Activated CD4-positive, alpha-beta T cell treated with anti-CD3 and anti-CD28 coated beads, Interleukin-2, amount 50 U/mL, for 1 hour (primary cell): Measurements from ENCODE around the gene MAGI2.

Experiments used
- DNase-seq: peaks from one replicate; pipeline ENCODE4 v3.0.0-alpha.2; 2020

The MAGI2 gene

DNA sequence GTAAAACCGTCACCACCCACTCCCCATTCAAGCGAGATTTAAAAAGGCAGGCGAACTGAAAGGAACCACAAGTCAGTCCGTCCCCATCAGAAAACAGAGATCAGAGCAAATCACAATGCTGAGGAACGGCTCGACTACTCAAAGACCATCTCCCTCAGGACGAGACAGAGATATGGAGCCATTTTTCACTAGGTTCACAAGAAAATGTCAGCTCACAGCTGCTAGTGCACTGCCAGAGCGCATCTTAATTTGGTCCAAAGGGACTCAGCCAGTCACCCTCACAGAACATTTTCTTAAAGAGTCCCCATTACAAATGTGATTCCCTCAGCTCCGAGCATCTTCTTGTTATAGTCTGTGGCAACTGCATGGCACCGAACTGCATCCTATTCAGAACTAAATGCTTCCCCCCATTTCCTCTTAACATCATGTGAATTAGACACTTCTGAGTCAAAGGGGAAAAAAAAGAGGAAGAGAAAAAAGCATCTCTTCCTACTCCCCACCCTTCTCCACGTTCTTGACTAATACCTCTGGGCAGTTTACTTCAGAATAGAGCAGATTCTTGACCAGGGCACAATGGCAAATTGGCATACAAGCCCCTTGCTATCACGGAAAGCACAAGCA, 683.9 kb downstream of the MAGI2 start:
- no peak for DNase-seq

GRCh38 chr7:78768859-78769258, 684.6 kb downstream of the MAGI2 start:
- DNase-seq = no peak

DNA sequence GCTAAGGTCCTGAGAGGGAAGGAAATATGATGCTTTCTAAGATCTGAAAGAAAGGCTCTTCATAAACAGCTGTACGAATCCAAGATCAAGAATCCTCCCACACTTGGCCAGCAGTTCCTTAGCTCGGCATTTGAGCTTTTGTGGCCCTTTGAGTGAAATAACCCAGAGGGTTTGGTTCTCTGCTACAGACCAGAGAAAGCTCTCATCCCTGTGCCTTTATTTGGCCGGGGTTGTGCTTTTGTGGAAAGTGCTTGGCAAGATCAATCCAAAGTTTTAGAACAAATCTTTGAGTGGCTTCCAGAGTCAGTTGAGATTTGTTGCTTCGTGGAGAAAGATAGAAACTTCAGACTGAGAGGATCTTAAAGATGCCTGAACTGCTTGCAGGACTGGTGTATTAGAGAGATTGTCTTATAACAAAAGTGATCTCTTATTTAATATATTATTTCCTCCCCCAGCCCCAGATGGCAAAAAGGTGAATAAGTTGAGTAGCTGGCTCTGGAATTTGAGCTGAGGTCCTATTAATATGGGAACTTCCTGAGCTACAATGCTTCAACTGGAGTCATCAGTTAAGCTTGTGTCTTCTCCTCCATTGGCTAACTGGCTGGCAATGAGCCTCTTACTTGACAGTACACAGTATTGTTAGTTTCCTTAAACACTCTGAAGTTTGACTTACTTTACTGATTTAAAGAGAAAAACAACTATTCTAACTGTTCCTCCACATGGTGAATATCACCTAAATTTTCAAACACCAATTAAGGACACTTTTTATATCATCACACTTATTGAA, 687.3 kb downstream of the MAGI2 start:
- no peak for DNase-seq

GRCh38 chr7:78764571-78764970, 688.9 kb downstream of the MAGI2 start:
- no peak for DNase-seq

DNA sequence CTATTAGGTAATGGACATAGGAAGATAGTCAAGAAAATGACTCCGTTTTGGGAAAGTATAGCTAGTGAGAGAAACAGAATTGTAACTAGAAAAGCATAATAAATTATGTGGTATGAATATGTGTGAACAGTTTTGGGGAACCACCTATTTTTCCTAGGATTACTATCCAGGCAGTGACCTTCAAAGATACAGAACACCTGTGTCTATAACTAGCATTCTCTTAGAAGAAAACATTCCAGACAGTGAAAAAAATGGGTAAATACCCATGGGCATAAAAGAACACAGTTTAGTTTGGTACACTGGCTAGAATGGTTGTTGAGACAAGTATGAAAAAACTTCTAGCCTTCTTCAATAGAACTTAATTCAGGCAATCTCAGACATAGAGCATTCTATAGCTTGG, 690.8 kb downstream of the MAGI2 start:
- DNase-seq = no peak

DNA sequence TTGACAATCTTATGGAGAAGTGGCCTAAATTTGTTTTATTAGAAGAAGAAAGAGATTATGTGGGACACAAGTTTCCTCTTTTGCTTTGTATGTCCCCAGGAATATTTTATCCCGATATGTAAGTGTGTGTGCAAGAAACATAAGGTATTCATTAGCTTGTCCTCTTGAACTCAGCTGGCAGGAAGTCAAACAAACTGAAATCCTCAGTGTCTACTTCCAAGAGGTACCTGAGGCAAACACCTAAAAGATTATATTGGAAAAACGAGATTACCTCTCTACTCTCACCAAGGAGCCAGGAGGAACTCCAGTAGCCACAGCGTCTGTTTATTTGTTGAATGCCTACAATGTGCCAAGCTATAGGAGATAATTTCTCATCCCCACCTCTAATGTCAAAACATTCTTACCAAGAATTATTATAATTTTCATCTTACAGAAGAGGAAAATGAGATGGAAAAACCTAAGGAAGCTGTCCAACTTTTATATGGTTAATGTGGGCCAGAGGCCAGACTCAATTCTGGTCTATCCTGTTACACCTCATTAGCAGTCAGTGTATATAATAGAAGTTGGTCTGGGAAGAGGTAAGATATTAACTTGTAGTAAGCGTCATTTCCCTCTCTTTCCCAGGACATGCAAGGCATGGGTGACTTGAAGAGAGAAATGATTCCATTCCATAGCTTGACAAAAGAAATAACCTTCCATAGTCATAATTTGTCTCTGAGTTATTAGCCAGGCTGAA, 692.7 kb downstream of the MAGI2 start:
- no peak for DNase-seq

DNA sequence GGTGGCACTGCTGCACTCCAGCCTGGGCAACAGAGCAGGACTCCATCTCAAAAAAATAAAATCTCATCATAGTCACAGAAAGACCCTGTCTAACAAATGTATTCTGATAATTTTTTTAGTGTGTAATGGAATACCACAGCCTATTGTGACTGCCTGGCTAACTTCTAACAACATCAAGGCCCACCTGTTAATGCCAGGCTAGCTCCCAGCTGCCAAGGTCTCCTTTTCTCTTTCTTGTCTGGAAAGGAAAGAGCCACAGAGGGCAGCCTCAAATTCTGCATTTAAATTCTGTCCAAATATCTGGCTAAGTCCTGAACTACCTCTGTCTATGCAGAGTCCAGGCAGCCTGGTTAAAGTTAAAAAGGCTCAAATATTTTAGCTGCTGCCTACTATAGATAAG, 700.9 kb downstream of the MAGI2 start:
- no peak for DNase-seq

- DNase-seq = no peak
These were observed 702.2 kb downstream of the MAGI2 start for GRCh38 chr7:78751253-78751652.

DNA sequence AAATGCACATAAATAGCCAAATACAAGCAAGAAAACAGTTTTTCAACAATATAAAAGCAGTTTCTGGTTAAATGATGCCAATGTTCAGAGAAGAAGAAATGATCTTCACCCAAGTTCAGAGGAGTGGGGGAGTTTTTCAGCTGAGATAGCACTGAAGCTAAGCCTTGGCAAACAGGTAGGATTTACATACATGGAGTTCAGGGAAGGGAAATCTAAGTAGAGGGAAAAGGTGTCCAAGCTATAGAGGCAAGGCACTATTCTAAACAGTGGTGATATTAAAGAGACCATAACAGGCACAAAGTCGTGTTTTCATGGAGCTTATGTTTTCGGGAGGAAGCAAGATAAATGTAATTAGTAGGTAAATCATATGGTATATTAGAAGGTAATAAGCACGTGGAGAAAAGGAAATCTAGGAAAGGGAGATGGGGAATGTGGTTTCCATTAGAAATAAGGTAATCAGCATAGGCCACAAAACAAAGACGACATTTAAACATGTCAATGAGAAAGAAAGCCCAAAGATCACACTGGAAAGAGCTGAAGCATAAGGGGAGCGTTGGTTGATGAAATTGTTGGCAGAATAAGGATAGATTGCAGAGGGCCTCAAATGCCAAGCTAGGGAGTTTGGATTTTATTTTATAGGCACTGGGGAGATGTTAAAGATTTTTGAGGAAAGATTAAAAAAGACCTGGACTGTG, 704.3 kb downstream of the MAGI2 start:
- DNase-seq = no peak

- no peak for DNase-seq
These were observed 705.9 kb downstream of the MAGI2 start for GRCh38 chr7:78747592-78747991.

DNA sequence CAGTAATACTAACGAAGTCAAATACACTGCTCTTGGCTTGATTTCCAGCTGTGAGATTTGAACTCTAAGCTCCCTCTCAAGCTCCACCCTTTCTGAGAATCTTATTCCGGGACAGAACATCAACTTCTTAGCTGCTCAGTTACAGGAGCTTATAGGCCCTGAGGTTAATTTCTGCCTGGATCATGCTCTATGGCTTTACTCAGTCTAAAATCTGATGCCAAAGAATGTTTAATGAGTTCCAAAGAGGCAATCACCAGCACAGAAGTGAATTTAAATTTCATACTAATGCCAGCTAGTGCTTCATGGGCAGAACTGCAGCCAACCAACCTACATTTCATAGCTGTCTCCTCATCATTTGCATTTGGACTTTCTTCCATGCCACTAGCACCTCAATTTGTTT, 707.2 kb downstream of the MAGI2 start:
- no peak for DNase-seq

DNA sequence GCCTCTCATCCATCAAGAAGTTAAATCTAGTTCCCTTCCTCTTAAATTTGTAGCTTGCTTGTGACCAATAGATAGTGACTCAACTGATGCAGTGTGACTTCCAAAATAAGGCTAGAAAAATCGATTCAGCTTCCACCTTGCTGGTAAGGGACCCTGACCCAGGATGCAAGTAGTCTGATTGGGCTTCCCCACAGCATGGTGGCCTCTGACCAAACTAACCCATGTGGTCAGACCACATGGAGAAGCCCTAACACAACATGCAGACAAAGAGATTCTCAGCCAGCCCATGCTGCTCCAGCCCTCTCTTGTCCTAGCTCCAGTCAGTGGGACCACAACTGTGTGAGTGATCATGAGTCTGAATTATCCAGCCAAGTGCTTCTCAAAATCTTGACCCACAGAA, 710.8 kb downstream of the MAGI2 start:
- no peak for DNase-seq

DNA sequence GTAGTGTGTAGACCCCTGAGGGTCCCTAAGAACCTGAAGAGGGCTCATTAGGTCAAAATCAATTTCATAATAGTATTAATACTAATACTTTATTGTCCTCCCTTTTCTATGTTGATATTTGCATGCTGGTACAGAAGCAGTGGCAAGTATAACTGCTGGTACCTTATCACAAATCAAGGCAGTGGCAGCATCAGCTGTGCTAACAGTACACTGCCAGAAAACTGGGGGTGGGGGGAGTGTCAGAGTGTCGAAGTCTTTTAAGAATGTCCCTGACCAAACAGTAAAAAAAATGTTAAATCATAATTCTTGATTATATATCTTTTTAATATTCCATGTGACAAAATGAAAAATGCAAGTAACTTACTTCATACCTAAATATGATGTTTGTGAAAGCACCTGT, 716.9 kb downstream of the MAGI2 start:
- no peak for DNase-seq

DNA sequence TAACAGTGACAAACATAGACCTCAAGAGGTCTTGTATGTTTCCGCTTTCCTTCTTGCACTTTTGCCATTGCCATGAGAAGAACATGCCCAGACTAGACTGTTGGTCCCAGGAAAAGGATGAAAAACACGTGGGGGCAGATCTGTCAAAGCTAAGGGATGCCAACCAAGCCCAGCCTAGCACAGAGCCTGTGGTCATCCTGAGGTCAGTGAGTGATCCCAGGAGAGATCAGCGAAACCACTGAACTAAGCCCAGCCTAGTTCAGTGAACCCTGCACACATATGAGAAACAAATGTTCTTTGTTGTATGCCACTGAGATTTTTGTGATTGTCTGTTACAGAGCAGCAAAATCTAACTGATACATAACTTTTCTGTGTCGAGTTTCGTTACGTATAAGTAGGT, 718.8 kb downstream of the MAGI2 start:
- no peak for DNase-seq

- no peak for DNase-seq
These were observed 733.4 kb downstream of the MAGI2 start for GRCh38 chr7:78720066-78720465.

DNA sequence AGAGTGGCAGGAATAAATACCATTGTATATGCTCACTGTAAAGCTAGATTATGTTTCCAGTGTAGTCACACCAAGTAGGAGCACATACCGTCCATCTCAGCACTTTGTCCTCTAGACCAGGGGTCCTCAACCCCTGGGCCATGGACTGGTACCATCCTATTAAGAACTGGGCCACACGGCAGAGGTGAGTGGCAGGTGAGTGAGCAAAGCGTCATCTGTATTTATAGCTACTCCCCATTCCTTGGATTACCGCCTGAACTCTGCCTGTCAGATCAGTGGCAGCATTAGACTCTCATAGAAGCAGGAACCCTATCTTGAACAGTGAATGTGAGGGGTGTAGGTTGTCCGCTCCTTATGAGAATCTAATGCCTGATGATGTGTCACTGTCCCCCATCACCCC, 735.3 kb downstream of the MAGI2 start:
- DNase-seq = no peak

DNA sequence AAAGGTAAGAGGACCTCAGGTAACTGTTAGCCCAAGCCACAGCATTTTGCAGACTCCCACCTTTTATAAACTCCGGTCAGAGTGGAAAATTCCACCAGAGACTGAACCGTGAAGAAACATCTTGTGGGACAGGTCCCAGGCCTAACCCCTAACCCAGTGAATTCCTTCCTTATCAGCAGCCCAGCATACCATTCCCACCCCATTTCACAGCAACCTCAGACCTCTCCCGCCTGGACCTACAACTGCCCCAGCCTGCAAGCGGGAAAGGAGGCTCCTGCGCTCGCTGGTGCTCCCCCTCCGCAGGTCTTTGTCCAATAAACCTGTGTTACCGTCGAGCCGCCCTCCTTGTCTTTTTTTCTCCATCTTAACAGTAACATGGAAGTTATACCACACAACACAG, 736.6 kb downstream of the MAGI2 start:
- DNase-seq = no peak

DNA sequence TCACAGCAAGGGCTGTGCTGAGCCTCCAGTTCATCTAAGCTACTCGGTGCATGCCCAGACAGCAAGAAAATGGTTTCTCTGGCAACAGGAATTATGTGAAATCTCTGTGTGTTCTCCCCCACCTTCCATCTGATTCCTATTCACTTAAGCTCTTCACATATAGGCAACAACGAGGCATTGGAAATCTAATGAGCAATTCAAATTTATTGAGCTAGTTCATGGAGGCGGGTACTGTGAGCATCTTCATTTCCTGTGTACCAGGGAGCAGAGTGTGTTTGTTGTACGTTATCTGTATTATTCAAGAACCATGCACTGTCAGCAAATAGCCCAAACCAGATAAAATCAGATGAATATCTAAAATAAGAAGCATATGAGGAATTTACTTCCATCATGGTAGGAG, 739.1 kb downstream of the MAGI2 start:
- DNase-seq = no peak

DNA sequence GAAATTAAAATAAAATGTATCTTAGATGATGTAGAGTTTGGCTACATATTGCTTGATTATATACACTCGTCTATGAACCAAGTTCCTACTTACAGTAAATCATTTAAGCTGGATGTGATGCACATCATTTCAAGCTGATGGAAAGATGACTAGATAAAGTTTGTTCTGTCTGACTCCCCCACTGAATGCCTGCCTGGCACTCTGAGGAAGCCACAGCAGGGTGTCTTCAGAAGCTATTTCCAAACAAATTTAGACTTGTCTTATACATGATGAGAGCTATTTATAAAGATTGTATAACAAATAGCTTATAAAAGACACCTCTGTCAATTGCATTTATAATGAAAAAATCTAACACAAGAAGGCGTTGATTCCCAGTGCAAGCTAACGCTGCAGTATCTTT, 741.4 kb downstream of the MAGI2 start:
- no peak for DNase-seq

DNA sequence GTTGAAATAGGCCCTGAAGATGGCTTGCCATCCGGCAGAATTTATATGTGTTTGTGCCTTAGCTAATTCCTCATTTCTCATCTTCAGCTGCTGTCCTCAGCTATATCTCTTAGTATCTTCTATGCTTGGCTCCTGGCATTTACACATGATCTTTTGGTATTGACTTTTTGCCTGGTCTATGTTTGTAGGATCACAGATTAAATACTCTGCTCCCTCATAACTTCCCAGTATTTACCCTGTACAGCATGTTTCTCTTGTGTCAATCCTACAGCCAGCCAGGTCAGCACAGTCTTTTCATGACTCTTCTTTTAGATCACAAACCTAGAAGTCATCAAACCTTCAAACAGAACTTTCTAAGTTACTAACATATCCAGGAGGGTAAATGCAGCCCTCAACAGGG, 743.8 kb downstream of the MAGI2 start:
- no peak for DNase-seq

DNA sequence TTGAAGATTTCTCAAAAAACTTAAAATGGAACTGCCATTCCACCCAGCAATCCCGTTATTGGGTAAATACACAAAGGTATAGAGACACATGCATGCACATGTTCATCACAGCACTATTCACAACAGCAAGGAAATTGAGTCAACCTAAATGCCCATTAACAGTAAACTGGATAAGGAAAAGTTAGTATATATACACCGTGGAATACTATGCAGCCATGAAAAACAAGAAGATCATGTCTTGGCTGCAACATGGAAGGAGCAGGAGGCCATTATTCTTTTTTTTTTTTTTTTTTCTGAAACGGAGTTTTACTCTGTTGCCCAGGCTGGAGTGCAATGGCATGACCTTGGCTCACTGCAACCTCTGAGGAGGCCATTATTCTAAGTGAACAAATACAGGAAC, 749.0 kb downstream of the MAGI2 start:
- no peak for DNase-seq

GRCh38 chr7:78703391-78703790, 750.1 kb downstream of the MAGI2 start:
- no peak for DNase-seq

- DNase-seq = no peak
These were observed 750.7 kb downstream of the MAGI2 start for GRCh38 chr7:78702770-78703169.

GRCh38 chr7:78695826-78696225, 757.6 kb downstream of the MAGI2 start:
- DNase-seq = no peak
